Activated B cell treated with CpG ODN at 0.5 μM for 24 hours (primary cell): ENCODE results near the gene PLXNC1. TPM values are rescaled to one million over a fixed set of nuclear protein-coding genes. Genes with fewer than 3 reads are reported as not detected.

Experiments used
- ATAC-seq: fragments of 200-7000 bp; cut with Tn5 transposase; one replicate; pipeline ENCODE4 v1.10.0; 2021; ENCODE audit warnings: low read depth, mild to moderate bottlenecking, moderate library complexity
- CTCF ChIA-PET: fragments of 350-600 bp; sonication (Branson Sonifier 250); formaldehyde crosslinking; loops from one replicate; lab custom pipeline; 2021; ENCODE audit warnings: antibody characterized with exemption; lab: Charles Lee
- POLR2A ChIA-PET: fragments of 350-600 bp; sonication (Branson Sonifier 250); formaldehyde crosslinking; loops from one replicate; lab custom pipeline; 2021; ENCODE audit warnings: antibody characterized with exemption; lab: Charles Lee
- DNase-seq: peaks from one replicate; pipeline ENCODE4 v3.0.0; 2022
- H3K27ac Mint-ChIP-seq: one replicate; pipeline ENCODE4 v1.8.0; 2020; ENCODE audit warnings: mixed read lengths
- H3K27me3 Mint-ChIP-seq: one replicate; pipeline ENCODE4 v1.8.0; 2021; ENCODE audit warnings: mixed read lengths
- H3K36me3 Mint-ChIP-seq: one replicate; pipeline ENCODE4 v1.8.0; 2021; ENCODE audit warnings: low read depth, mixed read lengths
- H3K4me1 Mint-ChIP-seq: one replicate; pipeline ENCODE4 v1.8.0; 2021; ENCODE audit warnings: mixed read lengths
- H3K4me3 Mint-ChIP-seq: one replicate; pipeline ENCODE4 v1.8.0; 2020; ENCODE audit warnings: mild to moderate bottlenecking, mixed read lengths
- H3K9me3 Mint-ChIP-seq: one replicate; pipeline ENCODE4 v1.8.0; 2020; ENCODE audit warnings: mixed read lengths
- intact Hi-C: fragments of 100-400 bp; cut with micrococcal nuclease; formaldehyde crosslinking; loops from one replicate; pipeline ENCODE4 v1.15.1; 2024
- total RNA-seq: library from RNA; stranded (reverse); gene quantifications from 2 replicates; pipeline ENCODE4 v1.2.3, GENCODE V29; 2022
- TF ChIP-seq, protein P1 (sequence below): fragments of 200-600 bp; IDR thresholded peaks from one replicate; pipeline ENCODE4 v1.8.0; 2022; ENCODE audit warnings: antibody characterized with exemption, mild to moderate bottlenecking

Gene PLXNC1
- total RNA-seq, 1 donor from 2014 or later = 30.9 TPM

DNA sequence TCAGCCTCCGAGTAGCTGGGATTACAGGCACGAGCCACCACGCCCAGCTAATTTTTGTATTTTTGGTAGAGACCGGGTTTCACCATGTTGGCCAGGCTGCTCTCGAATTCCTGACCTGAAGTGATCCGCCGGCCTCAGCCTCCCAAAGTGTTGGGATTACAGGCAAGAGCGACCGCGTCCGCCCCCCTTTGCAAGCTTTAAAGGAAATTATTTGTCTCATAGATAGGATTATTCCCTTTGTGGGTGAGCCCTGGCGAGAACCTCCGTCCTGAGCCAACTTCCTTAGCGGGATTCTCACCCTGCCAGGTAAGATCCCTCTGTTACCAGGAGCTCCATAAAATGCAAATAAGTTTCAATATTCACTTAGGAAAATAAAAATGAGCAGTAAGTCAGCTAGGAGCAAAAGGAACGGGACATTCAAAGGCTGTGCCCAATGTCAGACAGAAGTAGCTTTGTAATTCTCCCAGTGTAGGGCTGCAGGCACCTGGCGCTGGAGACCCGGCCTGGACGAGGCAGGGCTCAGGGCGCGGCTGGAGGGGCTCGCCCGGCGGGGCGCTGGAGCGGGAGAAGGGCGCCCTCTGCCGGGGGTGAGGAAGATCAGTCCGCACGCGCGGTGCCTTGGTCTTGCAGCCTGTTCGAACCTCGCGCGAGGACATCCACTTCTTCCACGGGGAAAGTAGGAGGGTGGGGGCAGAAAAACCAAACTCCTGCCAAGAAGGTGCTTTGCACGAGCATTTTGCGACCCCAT, 47.2 kb upstream of the PLXNC1 start:
- ChIA-PET CTCF (interaction anchor here (0.5 to 6.1 kb wide), 38 partner anchors 9 to 1316 kb away, joined by 3 to 329 read pairs (median 6); partner anchors contain the start of genes CRADD, MRPL42 and SOCS2), POLR2A (interaction anchor here (1.6 to 2.5 kb wide), 4 partner anchors 424 to 599 kb away, joined by 6 to 19 read pairs (median 10); partner anchors contain the start of gene CRADD)
- Mint-ChIP-seq H3K27me3 (peaks cover 57% of the 10 kb centered on the region), H3K36me3 (no peaks in the 10 kb centered on the region), H3K27ac (no peak overlapping the region), H3K9me3 (no peaks in the 10 kb centered on the region), H3K4me1 (peaks cover 6% of the 10 kb centered on the region), H3K4me3 (peak overlapping the region; percentile 83)
- DNase-seq = peak; percentile 77
- ATAC-seq = peak; percentile 73
- intact Hi-C loops = loop anchor here (1.0 to 5.0 kb wide), 6 partner anchors 122 to 1114 kb away; partner anchors contain the start of gene CRADD
- TF ChIP-seq, protein P1, sequence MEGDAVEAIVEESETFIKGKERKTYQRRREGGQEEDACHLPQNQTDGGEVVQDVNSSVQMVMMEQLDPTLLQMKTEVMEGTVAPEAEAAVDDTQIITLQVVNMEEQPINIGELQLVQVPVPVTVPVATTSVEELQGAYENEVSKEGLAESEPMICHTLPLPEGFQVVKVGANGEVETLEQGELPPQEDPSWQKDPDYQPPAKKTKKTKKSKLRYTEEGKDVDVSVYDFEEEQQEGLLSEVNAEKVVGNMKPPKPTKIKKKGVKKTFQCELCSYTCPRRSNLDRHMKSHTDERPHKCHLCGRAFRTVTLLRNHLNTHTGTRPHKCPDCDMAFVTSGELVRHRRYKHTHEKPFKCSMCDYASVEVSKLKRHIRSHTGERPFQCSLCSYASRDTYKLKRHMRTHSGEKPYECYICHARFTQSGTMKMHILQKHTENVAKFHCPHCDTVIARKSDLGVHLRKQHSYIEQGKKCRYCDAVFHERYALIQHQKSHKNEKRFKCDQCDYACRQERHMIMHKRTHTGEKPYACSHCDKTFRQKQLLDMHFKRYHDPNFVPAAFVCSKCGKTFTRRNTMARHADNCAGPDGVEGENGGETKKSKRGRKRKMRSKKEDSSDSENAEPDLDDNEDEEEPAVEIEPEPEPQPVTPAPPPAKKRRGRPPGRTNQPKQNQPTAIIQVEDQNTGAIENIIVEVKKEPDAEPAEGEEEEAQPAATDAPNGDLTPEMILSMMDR = peak; percentile 71

DNA sequence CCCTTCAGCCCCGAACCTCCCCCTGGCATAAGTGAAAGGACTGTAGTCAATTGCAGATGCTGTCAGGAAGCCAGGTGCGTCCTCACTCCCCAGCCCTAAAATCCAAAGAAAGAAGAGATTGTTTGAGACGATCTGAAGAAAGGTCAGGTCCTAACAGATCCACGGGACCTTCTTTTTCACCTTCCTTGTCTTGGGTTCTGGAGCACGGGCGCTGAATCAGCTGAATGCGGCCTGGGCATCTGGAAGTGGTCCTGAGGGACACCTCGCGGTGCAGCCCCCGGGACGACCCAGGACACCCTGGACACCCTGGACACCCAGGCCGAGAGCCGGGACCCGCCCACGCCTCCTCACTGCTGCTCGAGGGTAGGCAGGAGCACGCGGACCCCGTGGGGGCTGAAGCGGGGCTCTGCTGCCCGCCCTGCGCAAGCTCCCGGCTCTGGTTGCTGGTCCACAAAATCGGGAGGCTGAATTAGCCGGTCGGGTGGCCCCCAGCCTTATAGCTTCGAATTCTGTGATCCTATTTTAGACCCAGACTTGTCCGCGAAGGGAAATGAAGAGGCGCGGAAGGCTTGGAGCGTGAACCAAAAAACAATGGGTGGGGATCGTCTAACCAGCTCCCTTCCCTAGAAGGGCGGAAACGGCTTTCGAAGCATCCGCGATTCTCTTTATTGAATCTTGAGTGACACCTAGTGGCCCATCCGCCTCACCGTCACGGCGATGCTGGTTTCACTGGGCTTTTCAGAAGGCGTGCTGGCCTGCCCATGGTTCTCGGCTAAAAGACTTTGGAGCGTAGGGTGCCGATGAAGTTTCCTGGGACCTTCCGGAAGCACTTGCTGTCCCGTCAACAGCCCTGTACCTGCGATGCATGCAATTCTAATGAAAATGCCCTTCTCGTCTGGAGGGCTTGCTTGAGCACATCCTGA, 46.4 kb upstream of the PLXNC1 start:
- peaks cover 54% of the 10 kb centered on the region for H3K27me3 Mint-ChIP-seq
- ATAC-seq (peak; percentile 87), DNase-seq (peak; percentile 64)
- H3K27ac Mint-ChIP-seq = no peak overlapping the region
- H3K4me1 Mint-ChIP-seq = peaks cover 6% of the 10 kb centered on the region
- ChIA-PET CTCF (interaction anchor here (0.6 to 6.1 kb wide), 62 partner anchors 9 to 1528 kb away, joined by 3 to 329 read pairs (median 4); partner anchors contain the start of genes CRADD, MRPL42 and SOCS2), POLR2A (interaction anchor here (0.5 to 2.5 kb wide), 4 partner anchors 425 to 897 kb away, joined by 4 to 19 read pairs (median 10); partner anchors contain the start of gene CRADD)
- TF ChIP-seq, protein P1 = peak; percentile 34
- no peaks in the 10 kb centered on the region for H3K9me3 Mint-ChIP-seq
- H3K4me3 Mint-ChIP-seq = peak overlapping the region; percentile 83
- intact Hi-C loops = loop anchor here (1.0 to 5.0 kb wide), 13 partner anchors 123 to 1527 kb away; partner anchors contain the start of genes CRADD and EEA1
- H3K36me3 Mint-ChIP-seq = no peaks in the 10 kb centered on the region

DNA sequence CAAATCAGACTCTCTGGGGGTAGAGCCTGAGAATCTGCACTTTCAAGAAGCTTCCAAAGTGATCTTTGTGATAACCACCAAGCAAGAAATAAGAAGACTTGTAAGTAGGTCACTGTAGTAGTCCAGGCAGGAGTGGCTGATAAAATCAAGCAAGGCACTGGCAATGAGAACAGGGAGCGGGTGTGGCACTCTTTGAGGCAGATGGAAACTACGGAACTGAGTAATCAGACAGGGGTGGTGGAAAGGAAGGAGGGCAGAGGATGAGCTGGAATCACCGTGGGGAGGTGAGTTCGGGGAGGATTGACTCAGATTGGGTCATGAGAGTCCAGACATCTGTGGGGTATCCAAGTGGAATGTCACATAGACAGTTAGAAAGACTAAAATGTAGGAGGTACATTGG, 44.4 kb upstream of the PLXNC1 start:
- intact Hi-C loops = loop anchor here (2.0 to 5.0 kb wide), 2 partner anchors 682 to 1529 kb away; no protein-coding TSS in a partner anchor
- Mint-ChIP-seq H3K4me1 (peaks cover 6% of the 10 kb centered on the region), H3K27me3 (peaks cover 40% of the 10 kb centered on the region), H3K9me3 (no peaks in the 10 kb centered on the region), H3K27ac (no peak overlapping the region), H3K4me3 (no peak overlapping the region), H3K36me3 (no peaks in the 10 kb centered on the region)
- POLR2A ChIA-PET = no interaction called here
- TF ChIP-seq, protein P1 = no peak
- DNase-seq = no peak
- CTCF ChIA-PET = interaction anchor here (1.1 to 6.1 kb wide), 4 partner anchors 11 to 1116 kb away, joined by 5 to 329 read pairs (median 88); no protein-coding TSS in a partner anchor
- no peak for ATAC-seq

DNA sequence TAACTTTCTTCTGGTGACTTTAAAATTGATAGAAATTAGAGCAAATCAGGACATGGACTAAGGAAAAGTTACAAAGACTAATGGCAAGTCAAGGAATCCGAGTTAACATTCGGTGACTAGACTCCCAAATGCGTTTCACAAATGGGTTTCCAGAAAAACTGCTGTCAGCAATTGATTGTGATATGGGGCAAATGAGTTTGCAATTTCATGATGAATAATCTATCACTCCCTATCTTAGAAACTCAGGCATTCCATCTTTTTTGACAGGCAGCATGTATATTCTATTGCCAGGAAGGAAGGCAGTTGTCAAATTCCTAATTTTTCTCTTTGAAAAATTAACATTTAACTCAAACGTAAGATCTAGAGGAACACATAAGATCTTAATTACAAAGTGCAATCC, 40.5 kb upstream of the PLXNC1 start:
- no peaks in the 10 kb centered on the region for H3K9me3 Mint-ChIP-seq
- H3K27ac Mint-ChIP-seq = no peak overlapping the region
- peaks cover 19% of the 10 kb centered on the region for H3K27me3 Mint-ChIP-seq
- H3K4me3 Mint-ChIP-seq = no peak overlapping the region
- intact Hi-C loops = no loop called here
- DNase-seq (no peak), ATAC-seq (no peak)
- no peaks in the 10 kb centered on the region for H3K4me1 Mint-ChIP-seq
- TF ChIP-seq, protein P1 = no peak
- CTCF ChIA-PET = interaction anchor here (3.6 kb wide), 1 partner anchor 605 kb away, joined by 18 read pairs; no protein-coding TSS in a partner anchor
- POLR2A ChIA-PET = no interaction called here
- H3K36me3 Mint-ChIP-seq = no peaks in the 10 kb centered on the region
